ENCODE results near the gene ERP29.

DNA sequence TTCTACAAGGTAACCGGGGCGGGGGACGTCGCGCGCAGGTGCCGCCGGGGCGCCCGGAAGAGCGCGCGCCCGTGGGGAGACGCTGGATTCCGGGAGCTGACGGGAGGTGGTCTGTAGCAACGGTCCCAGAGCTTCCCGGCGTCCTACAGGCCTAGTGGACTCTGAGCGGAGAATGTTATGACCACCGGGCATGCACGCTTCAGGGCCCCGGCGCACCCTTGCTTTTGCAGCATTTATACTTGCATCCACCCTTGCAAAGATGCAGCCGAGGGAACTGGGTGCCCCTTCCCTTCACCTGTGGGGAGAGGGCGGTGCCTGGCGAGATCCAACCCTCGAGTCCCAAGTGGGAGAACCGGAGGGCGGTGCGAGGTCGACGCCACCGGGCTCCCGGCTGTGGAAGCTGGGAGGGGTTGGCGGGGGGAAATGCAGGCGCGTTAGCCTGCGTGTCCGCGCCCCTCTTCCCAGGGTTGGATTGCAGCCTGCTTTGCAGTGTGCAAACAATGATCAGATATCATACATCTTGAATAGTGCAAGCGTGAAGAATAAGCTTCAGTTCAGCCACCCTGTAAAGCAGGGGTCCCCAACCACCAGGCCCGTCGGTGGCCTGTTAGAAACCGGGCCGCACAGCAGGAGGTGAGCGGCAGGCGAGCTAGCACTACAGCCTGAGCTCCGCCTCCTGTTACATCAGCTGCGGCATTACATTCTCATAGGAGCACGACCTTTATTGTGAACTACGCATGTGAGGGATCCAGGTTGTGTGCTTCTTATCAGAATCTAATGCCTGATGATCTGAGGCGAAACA lies 576 bp downstream of the ERP29 start:
- TF ChIP-seq, protein P1, sequence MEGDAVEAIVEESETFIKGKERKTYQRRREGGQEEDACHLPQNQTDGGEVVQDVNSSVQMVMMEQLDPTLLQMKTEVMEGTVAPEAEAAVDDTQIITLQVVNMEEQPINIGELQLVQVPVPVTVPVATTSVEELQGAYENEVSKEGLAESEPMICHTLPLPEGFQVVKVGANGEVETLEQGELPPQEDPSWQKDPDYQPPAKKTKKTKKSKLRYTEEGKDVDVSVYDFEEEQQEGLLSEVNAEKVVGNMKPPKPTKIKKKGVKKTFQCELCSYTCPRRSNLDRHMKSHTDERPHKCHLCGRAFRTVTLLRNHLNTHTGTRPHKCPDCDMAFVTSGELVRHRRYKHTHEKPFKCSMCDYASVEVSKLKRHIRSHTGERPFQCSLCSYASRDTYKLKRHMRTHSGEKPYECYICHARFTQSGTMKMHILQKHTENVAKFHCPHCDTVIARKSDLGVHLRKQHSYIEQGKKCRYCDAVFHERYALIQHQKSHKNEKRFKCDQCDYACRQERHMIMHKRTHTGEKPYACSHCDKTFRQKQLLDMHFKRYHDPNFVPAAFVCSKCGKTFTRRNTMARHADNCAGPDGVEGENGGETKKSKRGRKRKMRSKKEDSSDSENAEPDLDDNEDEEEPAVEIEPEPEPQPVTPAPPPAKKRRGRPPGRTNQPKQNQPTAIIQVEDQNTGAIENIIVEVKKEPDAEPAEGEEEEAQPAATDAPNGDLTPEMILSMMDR (conservative IDR thresholded peaks at IDR 0.05) = peak; percentile 26; the same call in 1 of the 2 replicates
- no peak for TF ChIP-seq ZFX (IDR thresholded peaks at IDR 0.05)

Measured in C4-2B (cell line).